NCI-H1417 treated with DMSO at 0.1 percent for 48 hours (cell line): ENCODE data around the gene DUS3L.
A peak's percentile ranks its signal among the peaks of the same experiment; 100 is the strongest.

Experiments
- DNase-seq: peaks from one replicate; lab custom pipeline; 2025; lab: John Stamatoyannopoulos, UW

The DUS3L gene

GRCh38 chr19:5821521-5822180 is 30.7 kb upstream of the DUS3L start:
- no peak for DNase-seq

- DNase-seq = no peak
These were observed 29.8 kb upstream of the DUS3L start for GRCh38 chr19:5820785-5821184.

DNA sequence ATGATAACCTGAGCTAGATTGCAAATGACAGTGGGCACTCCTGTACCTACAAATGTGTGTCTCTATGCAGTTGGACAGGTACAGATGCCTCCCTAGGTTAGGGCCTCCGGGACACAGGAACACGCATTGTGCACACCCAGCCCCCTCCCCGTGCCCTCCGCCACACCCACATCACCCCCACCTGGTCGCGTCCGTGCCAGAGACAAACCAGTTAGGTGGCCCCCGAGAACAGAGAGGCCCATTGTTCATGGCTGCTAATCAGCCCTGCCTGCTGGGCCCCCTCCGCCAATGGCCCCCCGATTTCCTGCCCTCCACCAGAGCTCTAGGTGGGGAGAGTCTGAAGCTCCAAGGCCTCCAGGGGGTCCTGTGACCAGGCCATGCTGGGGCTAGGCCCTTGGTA is 27.6 kb upstream of the DUS3L start:
- DNase-seq = no peak

DNA sequence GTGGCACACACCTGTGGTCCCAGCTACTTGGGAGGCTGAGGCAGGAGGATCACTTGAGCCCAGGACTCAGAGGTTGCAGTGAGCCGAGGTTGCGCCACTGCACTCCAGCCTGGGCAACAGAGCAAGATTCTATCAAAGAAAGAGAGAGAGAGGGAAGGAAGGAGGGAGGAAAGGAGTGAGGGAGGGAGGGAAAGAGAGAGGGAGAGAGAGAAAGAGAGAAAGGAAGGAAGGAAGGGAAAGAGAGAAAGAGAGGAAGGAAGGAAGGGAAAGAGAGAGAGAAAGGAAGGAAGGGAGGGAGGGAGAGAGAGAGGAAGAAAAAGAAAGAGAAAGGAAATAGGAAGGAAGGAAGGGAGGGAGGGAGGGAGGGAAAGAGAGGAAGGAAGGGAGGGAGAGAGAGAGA is 26.3 kb upstream of the DUS3L start:
- no peak for DNase-seq

DNA sequence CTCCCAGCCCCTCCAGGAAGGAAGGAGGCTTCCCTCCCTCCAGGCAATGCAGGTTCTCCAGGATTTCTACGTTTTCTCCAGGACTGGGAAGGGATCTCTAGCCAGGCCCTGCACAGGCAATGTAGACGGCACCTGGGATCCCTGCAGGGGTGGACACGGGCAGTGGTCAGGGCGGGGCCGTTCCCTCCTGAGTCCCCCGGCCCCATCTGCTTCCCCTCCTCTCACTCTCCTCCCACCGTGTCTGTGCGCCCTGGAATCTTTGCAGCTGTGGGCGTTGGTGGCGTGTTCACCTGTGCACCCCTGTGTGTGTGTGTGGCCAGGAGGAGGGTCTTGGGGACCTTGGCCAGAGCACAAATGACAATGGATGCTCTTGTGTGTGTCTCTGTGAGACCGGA is 23.9 kb upstream of the DUS3L start:
- no peak for DNase-seq

GRCh38 chr19:5814123-5814851 is 23.3 kb upstream of the DUS3L start:
- DNase-seq = no peak

DNA sequence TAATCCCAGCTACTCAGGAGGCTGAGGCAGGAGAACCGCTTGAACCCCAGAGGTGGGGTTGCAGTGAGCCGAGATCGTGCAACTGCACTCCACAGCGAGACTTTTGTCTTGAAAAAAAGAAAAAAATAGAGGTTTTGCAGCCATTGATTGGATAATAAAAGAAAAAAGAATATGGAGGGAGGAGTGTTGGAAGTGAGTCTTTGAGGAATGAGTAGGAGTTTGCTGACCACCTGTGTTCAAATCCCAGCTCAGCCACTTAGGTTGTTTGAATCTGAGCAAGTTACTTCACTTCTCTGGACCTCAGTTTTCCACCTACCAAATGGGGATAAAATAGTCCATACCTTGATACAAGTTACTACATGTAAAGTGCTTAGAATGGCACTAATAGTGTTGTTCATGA is 20.2 kb upstream of the DUS3L start:
- DNase-seq = no peak

GRCh38 chr19:5809469-5809868 is 18.5 kb upstream of the DUS3L start:
- DNase-seq = no peak

GRCh38 chr19:5809053-5809452 is 18.1 kb upstream of the DUS3L start:
- DNase-seq = no peak

GRCh38 chr19:5808120-5808816 is 17.3 kb upstream of the DUS3L start:
- no peak for DNase-seq

DNA sequence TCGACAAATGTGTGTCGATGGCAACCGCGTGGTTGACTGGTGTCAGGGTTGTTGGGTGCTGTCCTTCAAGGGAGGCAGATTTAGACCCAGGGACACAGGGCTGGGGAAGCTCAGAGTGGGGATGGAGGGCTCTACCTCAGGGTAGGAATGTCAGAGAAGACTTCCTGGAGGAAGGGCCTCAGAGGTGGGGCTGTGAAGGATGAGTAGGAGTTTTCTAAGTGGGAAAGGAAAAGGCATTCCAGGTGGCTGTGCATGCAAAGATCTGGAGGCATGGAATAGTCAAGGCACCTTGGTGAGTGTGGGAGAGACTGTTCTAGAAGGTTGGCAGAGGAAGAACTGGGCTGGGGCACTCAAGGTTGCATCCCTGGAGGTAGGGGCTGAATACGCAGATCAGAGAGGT is 15.9 kb upstream of the DUS3L start:
- no peak for DNase-seq

- DNase-seq = no peak
These were observed 15.1 kb upstream of the DUS3L start for GRCh38 chr19:5806133-5806489.

DNA sequence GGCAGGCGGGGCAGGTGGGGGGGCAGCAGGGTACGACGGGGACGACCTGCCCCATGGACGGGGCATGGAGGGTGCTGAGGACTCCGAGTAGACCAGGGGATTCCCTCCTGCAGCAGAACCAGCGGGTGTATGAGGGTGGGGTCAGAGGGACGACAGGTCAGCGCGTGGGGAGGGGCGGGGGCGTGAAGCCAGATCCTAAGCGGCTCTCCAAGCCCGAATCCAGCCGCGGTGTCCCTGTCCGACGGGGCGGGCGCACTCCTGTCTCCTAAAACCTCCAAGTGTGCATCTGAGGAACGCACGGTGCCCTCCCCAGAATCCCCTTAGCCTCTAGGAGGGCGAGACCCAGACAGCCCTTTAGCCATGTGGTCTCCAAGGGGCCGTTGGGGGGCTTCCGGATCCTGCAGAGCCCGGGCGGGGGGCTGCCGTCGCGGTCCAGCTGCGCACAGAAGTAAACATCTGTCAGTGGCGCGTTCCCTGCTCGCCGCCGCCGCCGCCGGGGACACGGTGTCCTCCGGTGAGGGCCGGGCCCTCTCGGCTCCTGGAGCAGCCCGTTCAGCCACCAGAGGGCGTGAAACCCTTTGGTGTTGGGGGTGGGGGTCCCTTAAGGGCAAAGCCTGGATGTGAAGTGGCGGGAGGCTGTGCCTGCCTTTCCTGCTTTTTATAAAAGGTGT is 14.6 kb upstream of the DUS3L start:
- DNase-seq = no peak

DNA sequence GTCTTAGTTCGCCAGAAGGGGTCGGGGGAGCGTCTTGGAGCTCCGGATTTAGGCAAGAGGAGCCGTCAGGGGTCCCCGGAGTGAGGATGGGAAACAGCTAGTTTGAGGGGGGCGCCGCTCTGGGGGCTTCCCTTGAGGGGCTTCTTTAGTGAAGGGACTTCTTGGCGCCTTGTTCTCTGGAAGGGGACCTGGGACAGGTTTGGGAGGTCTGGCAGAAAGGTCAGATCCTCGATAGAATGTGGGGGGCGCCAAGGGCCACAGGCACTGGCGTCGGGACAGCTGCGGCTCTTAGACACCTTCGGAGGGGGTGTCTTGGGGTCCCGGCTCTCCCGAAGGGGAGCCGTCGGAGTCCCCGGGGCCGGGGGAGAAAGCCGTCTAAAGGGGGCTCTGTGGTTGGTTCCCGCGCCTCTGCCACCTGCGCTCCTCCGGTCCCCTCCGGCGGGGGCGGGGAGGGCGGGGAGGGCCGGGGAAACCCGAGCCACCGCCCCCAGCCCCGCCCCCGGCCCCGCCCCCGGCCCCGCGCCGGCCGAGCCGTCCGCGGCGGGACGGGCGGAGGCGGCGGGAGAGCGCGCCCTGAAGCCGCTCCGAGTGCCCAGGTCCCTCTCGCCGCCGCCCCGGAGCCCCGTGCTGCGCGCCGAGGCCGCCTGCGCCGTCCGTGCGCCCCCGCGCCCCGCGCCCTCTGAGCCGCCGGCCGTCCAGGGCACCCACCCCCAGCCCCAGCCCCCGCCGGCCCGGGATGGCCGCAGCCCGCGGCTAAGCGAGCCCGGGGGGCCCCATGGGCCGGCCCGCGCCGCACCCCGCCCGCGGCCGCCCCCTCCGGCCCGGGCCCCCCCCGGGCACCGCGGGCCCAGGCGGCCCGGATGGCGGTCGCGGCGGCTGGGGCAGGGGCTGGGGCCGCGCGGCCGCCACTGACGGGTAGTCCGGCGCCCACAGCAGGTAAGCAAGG is 13.8 kb upstream of the DUS3L start, which contains the start of gene NRTN:
NRTN (plus strand) TSS at position 552 of the 946 bp plus-strand sequence. CDS start 19,099 bp downstream, outside the sequence.
- DNase-seq = no peak

DNA sequence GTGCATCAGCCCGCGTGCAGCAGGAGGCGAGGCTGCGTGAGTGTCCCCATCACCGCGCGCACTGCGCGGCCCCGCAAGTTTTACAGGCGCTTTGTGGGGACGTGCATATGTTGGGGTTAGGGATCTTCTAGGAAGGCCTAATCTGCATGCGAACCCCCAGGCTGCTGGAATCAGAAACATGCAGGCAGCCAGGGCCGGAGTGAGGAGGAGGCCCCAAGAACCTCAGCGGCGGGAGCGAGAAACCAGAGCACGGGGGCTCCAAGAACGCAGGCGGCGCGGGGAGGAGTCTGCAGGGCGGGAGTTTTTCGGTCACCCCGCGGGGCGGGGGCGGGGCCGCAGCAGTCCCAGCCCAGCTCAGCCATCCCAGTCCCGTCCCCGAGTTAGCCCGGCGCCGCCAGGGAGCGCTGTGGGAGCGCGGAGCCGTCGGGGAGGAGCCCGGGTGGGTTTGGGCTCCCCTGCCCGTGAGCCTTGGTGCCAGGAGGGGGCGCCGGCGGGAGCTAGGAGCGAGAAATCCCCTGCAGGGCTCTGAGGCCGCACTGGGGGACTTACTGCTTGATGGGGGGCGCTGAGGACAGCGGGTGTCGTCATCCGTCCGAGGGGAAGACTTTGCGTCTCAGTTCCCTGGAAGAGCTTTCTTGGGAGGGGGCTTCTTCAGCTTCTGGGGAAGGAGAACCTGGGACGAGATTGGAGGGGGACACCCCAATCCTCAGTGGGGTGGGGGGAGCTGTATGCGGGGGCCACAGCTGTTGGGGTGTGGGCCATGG is 13.0 kb upstream of the DUS3L start:
- DNase-seq = peak; percentile 33

GRCh38 chr19:5803441-5803751 is 12.4 kb upstream of the DUS3L start:
- no peak for DNase-seq

DNA sequence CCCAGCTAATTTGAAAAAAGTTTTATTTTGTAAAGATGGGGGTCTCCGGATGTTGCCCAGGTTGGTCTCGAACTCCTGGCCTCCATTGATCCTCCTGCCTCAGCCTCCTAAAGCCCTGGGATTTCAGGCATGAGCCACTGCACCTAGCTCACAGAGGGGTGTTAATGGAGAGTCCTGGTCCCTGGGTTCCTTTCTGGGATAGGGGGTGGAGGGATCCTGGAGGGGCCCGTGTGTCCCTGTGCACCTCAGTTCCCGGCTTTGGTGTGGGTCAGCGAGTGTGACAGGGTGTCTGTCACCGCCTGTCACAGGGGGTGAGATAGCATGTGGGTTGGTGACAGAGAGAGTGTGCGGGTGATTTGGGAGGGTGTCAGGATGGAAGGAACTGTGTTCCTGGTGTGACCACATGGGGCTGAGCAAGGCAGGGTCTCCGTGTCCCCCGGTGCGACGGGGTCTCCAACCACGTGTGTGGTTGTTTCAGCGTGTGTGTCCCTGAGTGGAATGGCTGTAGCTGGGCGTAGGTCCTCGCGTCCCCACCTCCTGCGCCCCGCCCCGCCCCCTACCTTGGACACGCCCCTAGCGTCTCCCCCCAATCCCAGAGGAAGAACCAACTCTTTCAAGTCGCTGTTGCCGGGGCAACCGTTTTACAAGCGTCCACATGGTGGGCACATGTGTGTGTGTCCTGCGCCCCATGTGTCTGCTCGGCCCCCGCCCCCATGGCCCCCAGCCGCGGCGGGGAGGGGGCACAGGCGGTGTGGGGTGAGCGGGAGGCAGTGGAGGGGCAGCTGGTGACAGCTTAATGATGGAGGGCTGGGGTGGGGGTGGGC is 11.0 kb upstream of the DUS3L start:
- no peak for DNase-seq

DNA sequence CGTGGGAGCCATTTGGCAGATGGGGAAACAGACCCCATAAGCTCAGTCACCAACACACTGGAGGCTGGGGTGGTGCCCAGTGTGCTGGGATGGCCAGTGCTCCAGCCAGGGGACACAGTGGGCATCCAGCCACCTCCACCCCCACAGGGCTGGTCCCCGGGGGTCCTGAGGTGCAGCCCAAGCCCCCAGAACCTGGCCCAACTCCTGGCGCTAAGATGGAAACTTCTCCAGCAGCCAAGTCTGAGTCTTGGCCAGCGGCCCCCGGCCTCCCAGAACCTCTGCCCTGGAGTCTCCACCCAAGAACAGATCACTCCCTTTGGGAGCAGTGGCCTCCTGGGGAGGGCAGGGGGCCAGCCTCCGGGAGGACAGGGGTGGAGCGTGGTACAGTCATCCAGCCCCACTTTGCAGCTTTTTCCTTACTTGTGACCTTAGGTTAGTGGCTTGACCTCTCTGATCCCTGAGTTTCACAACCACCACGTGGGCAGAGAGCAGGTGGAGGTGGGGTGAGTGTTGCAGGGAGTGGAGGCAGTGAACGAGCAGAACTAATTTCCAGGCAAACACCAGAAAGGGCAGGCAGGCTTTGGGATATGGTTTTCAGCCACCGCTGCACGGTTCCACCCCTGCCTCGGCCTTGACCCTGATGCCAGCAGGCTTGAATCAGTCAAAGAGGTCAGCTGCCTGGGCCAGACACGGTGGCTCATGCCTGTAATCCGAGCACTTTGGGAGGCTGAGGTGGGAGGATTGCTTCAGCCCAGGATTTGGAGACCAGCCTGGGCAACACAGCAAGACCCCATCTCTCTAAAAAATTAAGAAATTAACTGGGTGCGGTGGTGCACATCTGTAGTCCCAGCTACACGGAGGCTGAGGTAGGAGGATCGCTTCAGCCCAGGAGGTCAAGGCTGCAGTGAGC is 9.7 kb upstream of the DUS3L start:
- no peak for DNase-seq
